ENCODE data around the gene BIRC2. TPM values are rescaled to one million over a fixed set of nuclear protein-coding genes. Genes with fewer than 3 reads are reported as not detected.

Gene BIRC2
- total and polyA plus RNA-seq, 10 of the 15 experiments (the other 5 are each of a cell fraction or from before 2014, with no cell fraction given) = 13.8 to 75.8 (median 26.5) TPM

DNA sequence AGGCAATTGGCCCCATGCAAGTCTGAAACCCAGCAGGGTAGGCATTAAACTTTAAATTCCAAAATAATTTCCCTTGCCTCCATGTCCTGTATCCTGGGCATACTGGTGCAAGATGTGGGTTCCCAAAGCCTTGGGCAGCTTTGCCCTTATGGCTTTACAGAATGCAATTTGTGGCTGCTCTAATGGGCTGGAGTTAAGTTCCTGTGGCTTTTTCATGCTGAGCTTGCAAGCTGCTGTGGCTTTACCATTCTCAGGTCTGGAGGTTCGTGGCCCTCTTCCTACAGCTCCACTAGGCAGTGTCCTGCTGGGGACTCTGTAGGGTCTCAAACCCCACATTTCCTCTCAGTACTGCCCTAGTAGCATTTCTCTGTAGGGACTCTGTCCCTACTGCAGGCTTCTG lies 44.8 kb upstream of the BIRC2 start (continued):
- TF ChIP-seq, protein P1, sequence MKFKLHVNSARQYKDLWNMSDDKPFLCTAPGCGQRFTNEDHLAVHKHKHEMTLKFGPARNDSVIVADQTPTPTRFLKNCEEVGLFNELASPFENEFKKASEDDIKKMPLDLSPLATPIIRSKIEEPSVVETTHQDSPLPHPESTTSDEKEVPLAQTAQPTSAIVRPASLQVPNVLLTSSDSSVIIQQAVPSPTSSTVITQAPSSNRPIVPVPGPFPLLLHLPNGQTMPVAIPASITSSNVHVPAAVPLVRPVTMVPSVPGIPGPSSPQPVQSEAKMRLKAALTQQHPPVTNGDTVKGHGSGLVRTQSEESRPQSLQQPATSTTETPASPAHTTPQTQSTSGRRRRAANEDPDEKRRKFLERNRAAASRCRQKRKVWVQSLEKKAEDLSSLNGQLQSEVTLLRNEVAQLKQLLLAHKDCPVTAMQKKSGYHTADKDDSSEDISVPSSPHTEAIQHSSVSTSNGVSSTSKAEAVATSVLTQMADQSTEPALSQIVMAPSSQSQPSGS (IDR thresholded peaks at IDR 0.05; ENCODE audit: low read length) = no peak
- no peak for TF ChIP-seq IRF4 (IDR thresholded peaks at IDR 0.05; ENCODE audit: low read depth, low read length)

DNA sequence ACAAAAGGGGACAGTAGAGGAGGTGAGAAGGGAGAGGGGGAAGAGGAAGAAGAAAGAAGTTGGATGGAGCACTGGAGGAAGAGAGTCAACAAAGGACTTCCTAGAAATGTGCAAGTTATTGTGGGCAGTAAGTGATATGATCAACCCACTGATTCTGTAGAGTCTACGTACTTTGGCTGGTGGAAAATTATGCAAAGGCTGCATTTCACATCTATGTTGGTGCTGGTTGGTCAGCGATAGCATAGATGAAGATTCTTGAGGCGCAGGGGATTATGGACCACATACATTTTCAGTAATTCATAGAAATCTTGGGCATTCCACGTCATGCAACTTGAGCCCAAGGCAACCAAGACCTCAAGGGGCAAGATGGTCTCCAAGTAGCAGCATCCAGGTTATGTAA lies 42.3 kb upstream of the BIRC2 start:
- Histone ChIP-seq H3K4me3 (no peak overlapping the region), H2AFZ (ENCODE audit: control insufficient read depth, low read depth, low read length) (no peak overlapping the region), H4K20me1 (ENCODE audit: control insufficient read depth, insufficient read depth) (no peaks in the 10 kb centered on the region), H3K9ac (ENCODE audit: control insufficient read depth, insufficient read depth, low read length) (no peak overlapping the region), H3K27me3 (replicated peaks in 1 of 2; ENCODE audit: control insufficient read depth in 2 of 2, insufficient read depth in 2 of 2, low read length in 1 of 2) (no peaks in the 10 kb centered on the region), H3K79me2 (ENCODE audit: control insufficient read depth, insufficient read depth, low read length) (no peaks in the 10 kb centered on the region), H3K4me2 (ENCODE audit: control insufficient read depth, insufficient read depth) (no peak overlapping the region), H3K9me3 (replicated peaks; ENCODE audit: control insufficient read depth, insufficient read depth, low read length) (peaks cover 7% of the 10 kb centered on the region; the same call in 2 of the 3 replicates), H3K36me3 (ENCODE audit: control insufficient read depth in 2 of 2, insufficient read depth in 2 of 2, low read length in 1 of 2) (no peaks in the 10 kb centered on the region), H3K4me1 (ENCODE audit: control insufficient read depth, insufficient read depth, low read length) (peaks cover 9% of the 10 kb centered on the region), H3K27ac (ENCODE audit: control insufficient read depth, insufficient read depth) (no peak overlapping the region)
- ChIA-PET SMC1A (ENCODE audit: uncharacterized antibody, unreplicated experiment) (no interaction called here), CTCF (no interaction called here), POLR2A (no interaction called here), RAD21 (ENCODE audit: unreplicated experiment) (no interaction called here)
- in situ Hi-C loops (cut with MboI) (no loop called here), intact Hi-C loops (cut with micrococcal nuclease; ENCODE audit: unreplicated experiment) (no loop called here)
- DNase-seq (ENCODE audit: low read depth, low spot score) (no peak), FAIRE-seq (no peak), ATAC-seq (no peak)
- no TSS peak for BruUV-seq (replicated peaks)
- WGBS (ENCODE audit: insufficient coverage, insufficient replicate concordance, low lambda C conversion rate, missing lambda C conversion rate) = 87% methylated on average over 4 of the region's 4 CpGs
- TF ChIP-seq TARDBP (IDR thresholded peaks at IDR 0.05; ENCODE audit: borderline replicate concordance) (no peak), EP300 (IDR thresholded peaks at IDR 0.05; ENCODE audit: borderline replicate concordance in 1 of 2, control insufficient read depth in 1 of 2, low read depth in 2 of 2, low read length in 2 of 2) (no peak), EED (IDR thresholded peaks at IDR 0.05; ENCODE audit: low read depth) (no peak), CREM (IDR thresholded peaks at IDR 0.05; ENCODE audit: low read depth) (no peak), TAF1 (IDR thresholded peaks at IDR 0.05; ENCODE audit: borderline replicate concordance, low read depth, low read length) (no peak), ASH2L (IDR thresholded peaks at IDR 0.05; ENCODE audit: borderline replicate concordance, low read depth) (no peak), PAX5 (IDR thresholded peaks at IDR 0.05; ENCODE audit: borderline replicate concordance, low read depth, low read length) (no peak), RELA (IDR thresholded peaks at IDR 0.05; ENCODE audit: borderline replicate concordance, partially characterized antibody) (no peak), TBL1XR1 (IDR thresholded peaks at IDR 0.05; ENCODE audit: low read depth, low read length) (no peak), RB1 (IDR thresholded peaks at IDR 0.05; ENCODE audit: borderline replicate concordance) (no peak), IKZF2 (IDR thresholded peaks at IDR 0.05) (no peak), BCL11A (IDR thresholded peaks at IDR 0.05; ENCODE audit: low read depth, low read length) (no peak), MYC (IDR thresholded peaks at IDR 0.05; ENCODE audit: insufficient read depth, insufficient read length, insufficient replicate concordance, low read length, severe bottlenecking) (no peak)
- TF ChIP-seq, protein P2, sequence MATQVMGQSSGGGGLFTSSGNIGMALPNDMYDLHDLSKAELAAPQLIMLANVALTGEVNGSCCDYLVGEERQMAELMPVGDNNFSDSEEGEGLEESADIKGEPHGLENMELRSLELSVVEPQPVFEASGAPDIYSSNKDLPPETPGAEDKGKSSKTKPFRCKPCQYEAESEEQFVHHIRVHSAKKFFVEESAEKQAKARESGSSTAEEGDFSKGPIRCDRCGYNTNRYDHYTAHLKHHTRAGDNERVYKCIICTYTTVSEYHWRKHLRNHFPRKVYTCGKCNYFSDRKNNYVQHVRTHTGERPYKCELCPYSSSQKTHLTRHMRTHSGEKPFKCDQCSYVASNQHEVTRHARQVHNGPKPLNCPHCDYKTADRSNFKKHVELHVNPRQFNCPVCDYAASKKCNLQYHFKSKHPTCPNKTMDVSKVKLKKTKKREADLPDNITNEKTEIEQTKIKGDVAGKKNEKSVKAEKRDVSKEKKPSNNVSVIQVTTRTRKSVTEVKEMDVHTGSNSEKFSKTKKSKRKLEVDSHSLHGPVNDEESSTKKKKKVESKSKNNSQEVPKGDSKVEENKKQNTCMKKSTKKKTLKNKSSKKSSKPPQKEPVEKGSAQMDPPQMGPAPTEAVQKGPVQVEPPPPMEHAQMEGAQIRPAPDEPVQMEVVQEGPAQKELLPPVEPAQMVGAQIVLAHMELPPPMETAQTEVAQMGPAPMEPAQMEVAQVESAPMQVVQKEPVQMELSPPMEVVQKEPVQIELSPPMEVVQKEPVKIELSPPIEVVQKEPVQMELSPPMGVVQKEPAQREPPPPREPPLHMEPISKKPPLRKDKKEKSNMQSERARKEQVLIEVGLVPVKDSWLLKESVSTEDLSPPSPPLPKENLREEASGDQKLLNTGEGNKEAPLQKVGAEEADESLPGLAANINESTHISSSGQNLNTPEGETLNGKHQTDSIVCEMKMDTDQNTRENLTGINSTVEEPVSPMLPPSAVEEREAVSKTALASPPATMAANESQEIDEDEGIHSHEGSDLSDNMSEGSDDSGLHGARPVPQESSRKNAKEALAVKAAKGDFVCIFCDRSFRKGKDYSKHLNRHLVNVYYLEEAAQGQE (IDR thresholded peaks at IDR 0.05; ENCODE audit: low read depth, low read length) = no peak
- TF ChIP-seq, protein P3, sequence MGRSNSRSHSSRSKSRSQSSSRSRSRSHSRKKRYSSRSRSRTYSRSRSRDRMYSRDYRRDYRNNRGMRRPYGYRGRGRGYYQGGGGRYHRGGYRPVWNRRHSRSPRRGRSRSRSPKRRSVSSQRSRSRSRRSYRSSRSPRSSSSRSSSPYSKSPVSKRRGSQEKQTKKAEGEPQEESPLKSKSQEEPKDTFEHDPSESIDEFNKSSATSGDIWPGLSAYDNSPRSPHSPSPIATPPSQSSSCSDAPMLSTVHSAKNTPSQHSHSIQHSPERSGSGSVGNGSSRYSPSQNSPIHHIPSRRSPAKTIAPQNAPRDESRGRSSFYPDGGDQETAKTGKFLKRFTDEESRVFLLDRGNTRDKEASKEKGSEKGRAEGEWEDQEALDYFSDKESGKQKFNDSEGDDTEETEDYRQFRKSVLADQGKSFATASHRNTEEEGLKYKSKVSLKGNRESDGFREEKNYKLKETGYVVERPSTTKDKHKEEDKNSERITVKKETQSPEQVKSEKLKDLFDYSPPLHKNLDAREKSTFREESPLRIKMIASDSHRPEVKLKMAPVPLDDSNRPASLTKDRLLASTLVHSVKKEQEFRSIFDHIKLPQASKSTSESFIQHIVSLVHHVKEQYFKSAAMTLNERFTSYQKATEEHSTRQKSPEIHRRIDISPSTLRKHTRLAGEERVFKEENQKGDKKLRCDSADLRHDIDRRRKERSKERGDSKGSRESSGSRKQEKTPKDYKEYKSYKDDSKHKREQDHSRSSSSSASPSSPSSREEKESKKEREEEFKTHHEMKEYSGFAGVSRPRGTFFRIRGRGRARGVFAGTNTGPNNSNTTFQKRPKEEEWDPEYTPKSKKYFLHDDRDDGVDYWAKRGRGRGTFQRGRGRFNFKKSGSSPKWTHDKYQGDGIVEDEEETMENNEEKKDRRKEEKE (IDR thresholded peaks at IDR 0.05) = no peak

Data from GM12878 (cell line).